Loucy (cell line): Measurements from ENCODE around the gene UGT2B28.
"Not testable (repeated sequence)": the region's sequence is repeated elsewhere in the genome, so short reads cannot be mapped to it uniquely, and the experiment has no call there.

ENCODE experiments used
- H2AFZ ChIP-seq: fragments of 200-600 bp; sonication (generic); 2 replicates; pipeline ENCODE4 v1.6.0; 2016; ENCODE audit warnings: antibody characterized with exemption, mild to moderate bottlenecking, low read length, moderate library complexity
- H3F3A ChIP-seq: fragments of 200-600 bp; 2 replicates; pipeline ENCODE4 v1.6.0; 2016; ENCODE audit warnings: antibody characterized with exemption, low read depth, mild to moderate bottlenecking
- H3K27me3 ChIP-seq: fragments of 200-600 bp; sonication (generic); 2 replicates; pipeline ENCODE4 v1.6.1; 2014; ENCODE audit warnings: low read length, mild to moderate bottlenecking; ENCODE audit not compliant: insufficient read depth, poor library complexity, severe bottlenecking
- H3K36me3 ChIP-seq: fragments of 200-600 bp; sonication (generic); 2 replicates; pipeline ENCODE4 v1.6.1; 2016; ENCODE audit warnings: low read length; ENCODE audit not compliant: insufficient read depth
- H3K4me1 ChIP-seq: fragments of 200-600 bp; sonication (generic); 2 replicates; pipeline ENCODE4 v1.5.1; 2014; ENCODE audit warnings: low read length, mild to moderate bottlenecking; ENCODE audit not compliant: insufficient read depth, poor library complexity, severe bottlenecking
- H3K4me2 ChIP-seq: fragments of 200-600 bp; sonication (generic); 2 replicates; pipeline ENCODE4 v1.6.0; 2014; ENCODE audit warnings: antibody characterized with exemption, low read length, low read depth, mild to moderate bottlenecking; ENCODE audit not compliant: poor library complexity, severe bottlenecking
- H3K4me3 ChIP-seq: fragments of 200-600 bp; sonication (generic); 2 replicates; pipeline ENCODE4 v1.5.1; 2014; ENCODE audit warnings: low read length, mild to moderate bottlenecking, mixed read lengths; ENCODE audit not compliant: poor library complexity, severe bottlenecking
- H3K79me2 ChIP-seq: fragments of 200-600 bp; sonication (generic); 2 replicates; pipeline ENCODE4 v1.6.1; 2014; ENCODE audit warnings: low read length; ENCODE audit not compliant: insufficient read depth
- H3K9ac ChIP-seq: fragments of 200-600 bp; sonication (generic); 2 replicates; pipeline ENCODE4 v1.6.0; 2014; ENCODE audit warnings: mild to moderate bottlenecking, low read depth, low read length, moderate library complexity; ENCODE audit not compliant: poor library complexity, severe bottlenecking
- H3K9me2 ChIP-seq: fragments of 200-600 bp; sonication (generic); replicated peaks from 2 replicates; pipeline ENCODE4 v1.6.1; 2016; ENCODE audit warnings: low read depth, low read length, mixed read lengths
- H3K9me3 ChIP-seq: fragments of 200-600 bp; sonication (generic); 2 replicates; pipeline ENCODE4 v1.6.1; 2014; ENCODE audit warnings: mild to moderate bottlenecking, antibody characterized with exemption, low read length, low read depth; ENCODE audit not compliant: insufficient read depth
- H4K20me1 ChIP-seq: fragments of 200-600 bp; sonication (generic); 2 replicates; pipeline ENCODE4 v1.6.0; 2014; ENCODE audit warnings: antibody characterized with exemption, low read length, mild to moderate bottlenecking; ENCODE audit not compliant: insufficient read depth, poor library complexity, severe bottlenecking
- EZH2phosphoT487 ChIP-seq: fragments of 200-600 bp; IDR thresholded peaks from 2 replicates; pipeline ENCODE4 v1.6.1; 2018; ENCODE audit warnings: antibody characterized with exemption, mild to moderate bottlenecking, moderate library complexity, borderline replicate concordance
- TF ChIP-seq, protein P1 (sequence below): fragments of 200-600 bp; sonication (generic); conservative IDR thresholded peaks from 2 replicates; pipeline ENCODE4 v1.5.1; 2014; ENCODE audit warnings: mild to moderate bottlenecking, antibody characterized with exemption, low read length

Gene UGT2B28

DNA sequence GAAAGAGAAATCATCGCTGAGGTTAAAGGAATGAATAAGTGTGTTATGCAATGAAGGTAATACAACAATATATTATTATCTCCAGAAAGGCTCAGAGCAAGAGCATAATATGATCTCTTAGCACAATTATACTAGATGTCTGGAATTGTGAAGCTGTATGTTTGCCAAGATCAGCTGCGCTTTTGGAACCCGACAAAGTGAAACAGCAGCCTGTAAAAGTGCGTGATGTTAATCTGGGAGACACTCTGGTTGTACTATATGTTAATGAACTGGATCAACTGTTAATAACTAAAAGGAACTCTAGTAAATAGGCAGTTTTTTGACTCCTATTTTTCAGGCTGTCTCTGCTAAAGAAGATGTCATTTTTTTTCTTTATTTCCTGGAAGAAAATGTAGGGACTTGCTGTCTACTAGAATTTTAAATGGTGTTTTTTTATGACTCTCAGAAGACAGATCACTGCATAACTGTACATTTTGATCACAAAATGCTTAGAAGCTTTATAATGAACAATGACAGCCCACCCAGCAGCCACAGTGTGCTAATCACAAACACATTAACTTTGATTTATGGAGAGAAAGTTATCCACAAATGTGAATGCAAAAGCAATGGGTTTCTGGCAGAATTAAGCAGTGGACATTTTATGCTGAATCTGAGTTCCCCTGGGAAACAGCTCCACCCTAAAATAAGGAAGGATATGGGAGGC, 50.2 kb downstream of the UGT2B28 start:
- Histone ChIP-seq H3F3A (no peaks in the 10 kb centered on the region), H3K79me2 (no peaks in the 10 kb centered on the region), H3K9me2 (no peaks in the 10 kb centered on the region), H3K4me3 (no peak overlapping the region), H2AFZ (no peak overlapping the region), H3K4me2 (no peak overlapping the region), H3K36me3 (no peaks in the 10 kb centered on the region), H3K9ac (no peak overlapping the region), H3K4me1 (no peaks in the 10 kb centered on the region), H4K20me1 (no peaks in the 10 kb centered on the region), H3K27me3 (no peaks in the 10 kb centered on the region), H3K9me3 (no peaks in the 10 kb centered on the region)
- TF ChIP-seq EZH2phosphoT487: no peak
- TF ChIP-seq, protein P1, sequence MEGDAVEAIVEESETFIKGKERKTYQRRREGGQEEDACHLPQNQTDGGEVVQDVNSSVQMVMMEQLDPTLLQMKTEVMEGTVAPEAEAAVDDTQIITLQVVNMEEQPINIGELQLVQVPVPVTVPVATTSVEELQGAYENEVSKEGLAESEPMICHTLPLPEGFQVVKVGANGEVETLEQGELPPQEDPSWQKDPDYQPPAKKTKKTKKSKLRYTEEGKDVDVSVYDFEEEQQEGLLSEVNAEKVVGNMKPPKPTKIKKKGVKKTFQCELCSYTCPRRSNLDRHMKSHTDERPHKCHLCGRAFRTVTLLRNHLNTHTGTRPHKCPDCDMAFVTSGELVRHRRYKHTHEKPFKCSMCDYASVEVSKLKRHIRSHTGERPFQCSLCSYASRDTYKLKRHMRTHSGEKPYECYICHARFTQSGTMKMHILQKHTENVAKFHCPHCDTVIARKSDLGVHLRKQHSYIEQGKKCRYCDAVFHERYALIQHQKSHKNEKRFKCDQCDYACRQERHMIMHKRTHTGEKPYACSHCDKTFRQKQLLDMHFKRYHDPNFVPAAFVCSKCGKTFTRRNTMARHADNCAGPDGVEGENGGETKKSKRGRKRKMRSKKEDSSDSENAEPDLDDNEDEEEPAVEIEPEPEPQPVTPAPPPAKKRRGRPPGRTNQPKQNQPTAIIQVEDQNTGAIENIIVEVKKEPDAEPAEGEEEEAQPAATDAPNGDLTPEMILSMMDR: no peak

DNA sequence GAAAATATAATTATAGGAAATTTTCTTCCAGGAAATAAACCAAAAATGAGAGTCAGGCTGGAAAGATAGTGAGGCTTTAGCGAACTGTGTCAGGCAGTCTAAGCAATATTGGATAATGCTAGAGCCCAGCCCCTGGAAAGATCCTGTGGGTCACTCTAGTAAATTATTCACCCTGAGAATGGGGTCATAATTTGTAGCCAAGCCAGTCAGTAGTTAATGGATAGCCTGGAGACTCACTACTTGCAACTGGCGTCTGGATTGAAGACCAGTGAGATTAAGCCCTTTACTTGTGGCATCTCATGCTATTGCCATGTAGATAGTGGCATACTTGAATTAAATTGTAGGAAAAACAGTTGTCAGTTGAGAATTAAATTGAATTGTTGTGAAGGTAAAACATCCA, 51.0 kb downstream of the UGT2B28 start:
- H3K79me2 ChIP-seq, H3K4me2 ChIP-seq, H2AFZ ChIP-seq, H3F3A ChIP-seq, H3K4me3 ChIP-seq, H3K27me3 ChIP-seq, H3K9me2 ChIP-seq, H4K20me1 ChIP-seq, H3K36me3 ChIP-seq, H3K4me1 ChIP-seq, H3K9me3 ChIP-seq, H3K9ac ChIP-seq: not testable (repeated sequence)

DNA sequence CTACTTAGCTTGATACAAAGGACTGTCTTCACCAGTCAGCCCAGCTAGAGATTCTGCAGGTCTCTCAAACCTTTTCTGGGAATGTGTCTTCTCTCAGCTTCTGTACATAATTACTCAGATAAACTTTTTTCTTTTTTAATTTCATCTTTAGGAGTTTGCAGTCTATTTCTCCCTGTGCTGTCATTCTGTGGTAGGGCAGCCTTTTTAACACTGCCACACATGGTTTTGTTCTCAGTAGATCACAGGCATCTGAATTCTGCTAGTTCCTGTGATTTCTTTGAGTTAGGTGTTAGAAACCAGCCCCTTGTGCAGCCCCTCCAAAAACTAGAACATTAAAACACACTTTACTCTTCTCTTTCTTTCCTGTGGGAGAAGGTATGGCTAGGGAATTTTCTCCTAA, 55.2 kb downstream of the UGT2B28 start:
- H3F3A ChIP-seq, H3K4me1 ChIP-seq, H3K9ac ChIP-seq, H3K9me3 ChIP-seq, H3K79me2 ChIP-seq, H3K27me3 ChIP-seq, H2AFZ ChIP-seq, H3K4me2 ChIP-seq, H4K20me1 ChIP-seq, H3K9me2 ChIP-seq, H3K4me3 ChIP-seq, H3K36me3 ChIP-seq: not testable (repeated sequence)
- TF ChIP-seq, protein P1: peak; percentile 39

DNA sequence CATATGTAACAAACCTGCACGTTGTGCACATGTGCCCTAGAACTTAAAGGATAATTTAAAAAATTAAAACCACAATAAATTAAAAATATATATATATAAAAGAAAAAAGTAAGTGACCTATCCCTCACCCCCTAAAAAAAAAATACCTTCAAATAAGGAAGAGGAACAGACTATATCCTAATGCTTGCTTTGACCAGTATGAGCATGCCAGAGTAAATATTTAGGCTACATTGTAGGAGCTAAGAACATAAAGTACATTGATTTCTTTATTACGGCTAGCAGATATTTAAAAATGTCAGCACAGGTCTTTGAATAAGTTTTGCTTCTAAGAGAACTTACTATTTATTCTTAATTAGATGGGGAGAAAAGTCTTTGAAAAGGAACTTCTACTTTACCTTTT, 62.8 kb downstream of the UGT2B28 start:
- H3K4me3 ChIP-seq, H2AFZ ChIP-seq, H3K36me3 ChIP-seq, H3K79me2 ChIP-seq, H3F3A ChIP-seq, H3K9me2 ChIP-seq, H3K27me3 ChIP-seq, H3K4me2 ChIP-seq, H3K4me1 ChIP-seq, H3K9ac ChIP-seq, H4K20me1 ChIP-seq, H3K9me3 ChIP-seq: not testable (repeated sequence)

DNA sequence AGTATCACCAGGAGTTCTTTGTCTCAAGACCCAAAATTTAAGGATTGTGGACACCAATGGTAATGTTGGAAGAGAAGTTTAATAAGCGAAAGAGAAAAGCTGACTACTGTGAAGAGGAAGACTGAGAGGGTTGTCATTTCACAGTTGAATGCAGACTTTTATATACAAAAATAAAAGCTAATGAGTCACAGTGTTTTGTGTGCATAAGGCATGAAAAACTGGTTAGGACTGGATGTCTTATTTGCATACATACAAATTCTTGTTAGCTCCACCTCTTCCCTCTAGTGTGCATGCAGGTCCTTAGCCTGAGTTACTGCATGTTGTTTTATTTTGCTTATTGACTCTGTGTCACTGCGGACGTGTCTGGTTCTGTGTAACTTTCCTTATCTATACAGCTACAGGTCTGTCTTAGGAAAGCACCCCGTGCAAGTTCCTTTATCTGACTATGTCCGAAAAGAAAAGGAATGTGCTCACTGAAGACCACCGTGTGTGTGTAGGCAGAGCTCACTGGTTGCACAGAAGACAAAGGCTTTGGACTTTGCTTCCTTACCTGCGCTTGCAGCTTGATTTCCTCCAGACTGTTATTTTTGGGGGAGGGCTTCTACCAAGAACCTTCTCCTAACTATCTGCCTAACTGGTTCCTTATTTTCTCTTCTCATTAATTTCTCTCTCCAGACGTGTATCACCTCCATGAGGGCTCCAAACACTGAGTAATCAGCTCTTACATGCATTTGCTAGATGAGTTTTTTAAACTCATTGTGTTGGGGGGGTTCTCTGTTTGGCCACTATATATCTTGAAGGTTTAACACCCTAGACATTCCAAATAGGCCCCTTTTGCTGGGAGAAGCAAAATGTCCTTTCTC, 63.5 kb downstream of the UGT2B28 start:
- not testable (repeated sequence) for H3K9me3 ChIP-seq, H3K4me2 ChIP-seq, H3K79me2 ChIP-seq, H3K4me1 ChIP-seq, H2AFZ ChIP-seq, H4K20me1 ChIP-seq, H3K27me3 ChIP-seq, H3K9me2 ChIP-seq, H3K9ac ChIP-seq, H3F3A ChIP-seq, H3K36me3 ChIP-seq, H3K4me3 ChIP-seq
